ENCODE results near the gene XPR1.

- TF ChIP-seq POLR2AphosphoS5 (IDR thresholded peaks at IDR 0.05; ENCODE audit: low read depth, low read length) (peak; percentile 73), POLR2A (IDR thresholded peaks at IDR 0.05; ENCODE audit: low read depth, low read length) (peak; percentile 67; the same call in 1 of the 2 replicates)
These were observed at the start of gene XPR1 for GRCh38 chr1:180631766-180632325.
